HepG2 (cell line): Measurements from ENCODE around the gene KLHL17. TPM values are rescaled to one million over a fixed set of nuclear protein-coding genes. Genes with fewer than 3 reads are reported as not detected.

Source experiments
- BRD4 ChIP-seq: sonication (generic); formaldehyde crosslinking; IDR thresholded peaks from 2 replicates; pipeline ENCODE4 v1.4.0; 2020; ENCODE audit warnings: missing genetic modification reagents
- ESRRA ChIP-seq: sonication (generic); formaldehyde crosslinking; IDR thresholded peaks from 2 replicates; pipeline ENCODE4 v1.5.1; 2020; ENCODE audit warnings: mild to moderate bottlenecking, low read depth, missing genetic modification reagents
- HOXA9 ChIP-seq: sonication (generic); formaldehyde crosslinking; IDR thresholded peaks from 2 replicates; pipeline ENCODE4 v1.8.1; 2022; ENCODE audit warnings: missing genetic modification reagents, mild to moderate bottlenecking, moderate library complexity, borderline replicate concordance
- IRX3 ChIP-seq: sonication (generic); formaldehyde crosslinking; IDR thresholded peaks from 2 replicates; pipeline ENCODE4 v1.8.1; 2023; ENCODE audit warnings: mild to moderate bottlenecking, low read depth, missing genetic modification reagents, borderline replicate concordance
- MYC ChIP-seq: sonication (generic); formaldehyde crosslinking; IDR thresholded peaks from 2 replicates; pipeline ENCODE4 v1.9.0; 2021; ENCODE audit warnings: missing genetic modification reagents, borderline replicate concordance
- NFYB ChIP-seq: sonication (generic); formaldehyde crosslinking; IDR thresholded peaks from 2 replicates; pipeline ENCODE4 v1.4.0; 2020; ENCODE audit warnings: missing genetic modification reagents
- TEAD2 ChIP-seq: sonication (generic); formaldehyde crosslinking; IDR thresholded peaks from 2 replicates; pipeline ENCODE4 v1.9.0; 2021; ENCODE audit warnings: missing genetic modification reagents
- XBP1 ChIP-seq: sonication (generic); formaldehyde crosslinking; IDR thresholded peaks from 2 replicates; pipeline ENCODE4 v1.5.0; 2020; ENCODE audit warnings: missing genetic modification reagents
- ZC3H4 ChIP-seq: sonication (generic); formaldehyde crosslinking; IDR thresholded peaks from 2 replicates; pipeline ENCODE4 v1.4.0; 2020; ENCODE audit warnings: missing genetic modification reagents, borderline replicate concordance
- ZNF44 ChIP-seq: sonication (generic); formaldehyde crosslinking; IDR thresholded peaks from 2 replicates; pipeline ENCODE4 v1.5.1; 2020; ENCODE audit warnings: mild to moderate bottlenecking, missing genetic modification reagents
- polyA plus RNA-seq, 8 experiments: library from polyadenylated mRNA; depleted of rRNA in 3 of 8; stranded (reverse) in 7 of 8; unstranded in 1 of 8; fragments of >200 nt; fragmentation: Illumina TruSeq in 4 of 8; extraction: Trizol in 4 of 8; gene quantifications; 2 replicates each; pipeline versions ENCODE4 v1.2.1 to v1.2.3, GENCODE V29; 2011 to 2016; ENCODE audit warnings: low read depth in 4 of 8, missing spikeins in 1 of 8, mixed read lengths in 1 of 8; ENCODE audit not compliant: insufficient read depth in 1 of 8
- total RNA-seq, 5 experiments: library from RNA; depleted of rRNA; stranded (reverse); fragments of >200 nt; fragmentation: Illumina TruSeq; extraction: Trizol; gene quantifications; 2 replicates each; pipeline ENCODE4 v1.2.3, GENCODE V29; 2016; ENCODE audit warnings: low read depth in 1 of 5
- TF ChIP-seq, protein P1 (sequence below): IDR thresholded peaks from 2 replicates; pipeline ENCODE4 v1.4.0; 2020; ENCODE audit warnings: mild to moderate bottlenecking, missing genetic modification reagents
- TF ChIP-seq, protein P2 (sequence below): sonication (generic); formaldehyde crosslinking; IDR thresholded peaks from 2 replicates; pipeline ENCODE4 v1.4.0; 2020; ENCODE audit warnings: missing genetic modification reagents, borderline replicate concordance
- TF ChIP-seq, protein P3 (sequence below): sonication (generic); formaldehyde crosslinking; IDR thresholded peaks from 2 replicates; pipeline ENCODE4 v1.5.0; 2020; ENCODE audit warnings: mild to moderate bottlenecking, missing genetic modification reagents, moderate library complexity
- TF ChIP-seq, protein P4 (sequence below): sonication (generic); formaldehyde crosslinking; IDR thresholded peaks from 2 replicates; pipeline ENCODE4 v1.4.0; 2020; ENCODE audit warnings: missing genetic modification reagents
- TF ChIP-seq, protein P5 (sequence below): sonication (generic); formaldehyde crosslinking; IDR thresholded peaks from 2 replicates; pipeline ENCODE4 v1.5.0; 2020; ENCODE audit warnings: missing genetic modification reagents

Gene KLHL17
- total and polyA plus RNA-seq, 2 of the 13 experiments (the other 11 are each of a cell fraction or from before 2014, with no cell fraction given), result 9.3 to 24.7 TPM

DNA sequence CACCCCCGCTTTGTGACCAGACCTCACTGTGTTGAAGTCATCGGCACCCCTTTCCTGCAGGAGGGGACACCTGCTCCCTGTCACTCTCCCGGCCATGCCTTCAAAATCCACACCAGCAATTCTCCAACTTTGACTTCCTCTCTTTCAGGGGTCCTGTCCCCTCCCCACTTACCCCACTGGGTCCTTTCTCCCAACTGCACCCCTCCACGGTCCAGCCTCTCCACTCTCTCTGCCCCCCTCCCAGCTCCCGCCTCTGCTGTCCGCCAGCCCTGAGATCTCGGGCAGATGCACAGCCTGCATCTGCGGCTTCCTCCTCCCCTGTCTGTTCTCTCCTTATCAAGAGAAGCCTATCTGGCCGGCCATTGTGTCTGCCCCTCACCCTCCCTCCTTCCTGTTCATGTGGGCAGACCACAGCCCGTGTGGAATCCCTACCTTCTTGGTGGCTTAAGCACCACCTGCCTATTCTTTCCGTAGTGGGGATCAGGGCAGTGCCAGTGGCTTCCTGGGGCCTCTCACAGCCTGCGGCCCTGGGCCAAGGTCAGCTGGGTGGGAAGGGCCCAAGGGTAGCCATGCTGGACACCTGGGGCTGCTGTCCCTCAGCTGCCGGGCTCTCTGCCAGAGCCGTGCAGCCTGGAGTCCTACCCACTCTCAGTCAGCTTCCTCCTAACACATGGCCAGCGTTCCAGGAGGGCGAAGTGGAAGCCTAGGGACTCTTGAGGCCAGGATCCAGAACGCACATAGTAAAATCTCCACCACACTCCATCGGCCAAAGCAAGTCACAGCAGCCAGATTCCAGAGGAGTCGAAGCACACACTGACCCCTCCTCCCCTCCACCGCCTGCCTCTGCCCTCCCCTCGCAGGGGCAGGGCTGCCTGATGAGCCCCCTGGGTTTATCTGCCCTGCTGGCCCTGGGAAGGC, 44.7 kb downstream of the KLHL17 start (continued):
- TF ChIP-seq HOXA9 (CRISPR knock-in tag) (no peak), MYC (CRISPR knock-in tag) (peak; percentile 53; the same call in 1 of the 2 replicates), XBP1 (CRISPR knock-in tag) (no peak), BRD4 (CRISPR knock-in tag) (no peak), NFYB (no peak), TEAD2 (CRISPR knock-in tag) (no peak), IRX3 (CRISPR knock-in tag) (no peak), ESRRA (CRISPR knock-in tag) (no peak), ZNF44 (CRISPR knock-in tag) (no peak), ZC3H4 (CRISPR knock-in tag) (no peak)
- TF ChIP-seq, protein P1, sequence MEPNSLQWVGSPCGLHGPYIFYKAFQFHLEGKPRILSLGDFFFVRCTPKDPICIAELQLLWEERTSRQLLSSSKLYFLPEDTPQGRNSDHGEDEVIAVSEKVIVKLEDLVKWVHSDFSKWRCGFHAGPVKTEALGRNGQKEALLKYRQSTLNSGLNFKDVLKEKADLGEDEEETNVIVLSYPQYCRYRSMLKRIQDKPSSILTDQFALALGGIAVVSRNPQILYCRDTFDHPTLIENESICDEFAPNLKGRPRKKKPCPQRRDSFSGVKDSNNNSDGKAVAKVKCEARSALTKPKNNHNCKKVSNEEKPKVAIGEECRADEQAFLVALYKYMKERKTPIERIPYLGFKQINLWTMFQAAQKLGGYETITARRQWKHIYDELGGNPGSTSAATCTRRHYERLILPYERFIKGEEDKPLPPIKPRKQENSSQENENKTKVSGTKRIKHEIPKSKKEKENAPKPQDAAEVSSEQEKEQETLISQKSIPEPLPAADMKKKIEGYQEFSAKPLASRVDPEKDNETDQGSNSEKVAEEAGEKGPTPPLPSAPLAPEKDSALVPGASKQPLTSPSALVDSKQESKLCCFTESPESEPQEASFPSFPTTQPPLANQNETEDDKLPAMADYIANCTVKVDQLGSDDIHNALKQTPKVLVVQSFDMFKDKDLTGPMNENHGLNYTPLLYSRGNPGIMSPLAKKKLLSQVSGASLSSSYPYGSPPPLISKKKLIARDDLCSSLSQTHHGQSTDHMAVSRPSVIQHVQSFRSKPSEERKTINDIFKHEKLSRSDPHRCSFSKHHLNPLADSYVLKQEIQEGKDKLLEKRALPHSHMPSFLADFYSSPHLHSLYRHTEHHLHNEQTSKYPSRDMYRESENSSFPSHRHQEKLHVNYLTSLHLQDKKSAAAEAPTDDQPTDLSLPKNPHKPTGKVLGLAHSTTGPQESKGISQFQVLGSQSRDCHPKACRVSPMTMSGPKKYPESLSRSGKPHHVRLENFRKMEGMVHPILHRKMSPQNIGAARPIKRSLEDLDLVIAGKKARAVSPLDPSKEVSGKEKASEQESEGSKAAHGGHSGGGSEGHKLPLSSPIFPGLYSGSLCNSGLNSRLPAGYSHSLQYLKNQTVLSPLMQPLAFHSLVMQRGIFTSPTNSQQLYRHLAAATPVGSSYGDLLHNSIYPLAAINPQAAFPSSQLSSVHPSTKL, result peak; percentile 38; the same call in 1 of the 2 replicates
- TF ChIP-seq, protein P2, sequence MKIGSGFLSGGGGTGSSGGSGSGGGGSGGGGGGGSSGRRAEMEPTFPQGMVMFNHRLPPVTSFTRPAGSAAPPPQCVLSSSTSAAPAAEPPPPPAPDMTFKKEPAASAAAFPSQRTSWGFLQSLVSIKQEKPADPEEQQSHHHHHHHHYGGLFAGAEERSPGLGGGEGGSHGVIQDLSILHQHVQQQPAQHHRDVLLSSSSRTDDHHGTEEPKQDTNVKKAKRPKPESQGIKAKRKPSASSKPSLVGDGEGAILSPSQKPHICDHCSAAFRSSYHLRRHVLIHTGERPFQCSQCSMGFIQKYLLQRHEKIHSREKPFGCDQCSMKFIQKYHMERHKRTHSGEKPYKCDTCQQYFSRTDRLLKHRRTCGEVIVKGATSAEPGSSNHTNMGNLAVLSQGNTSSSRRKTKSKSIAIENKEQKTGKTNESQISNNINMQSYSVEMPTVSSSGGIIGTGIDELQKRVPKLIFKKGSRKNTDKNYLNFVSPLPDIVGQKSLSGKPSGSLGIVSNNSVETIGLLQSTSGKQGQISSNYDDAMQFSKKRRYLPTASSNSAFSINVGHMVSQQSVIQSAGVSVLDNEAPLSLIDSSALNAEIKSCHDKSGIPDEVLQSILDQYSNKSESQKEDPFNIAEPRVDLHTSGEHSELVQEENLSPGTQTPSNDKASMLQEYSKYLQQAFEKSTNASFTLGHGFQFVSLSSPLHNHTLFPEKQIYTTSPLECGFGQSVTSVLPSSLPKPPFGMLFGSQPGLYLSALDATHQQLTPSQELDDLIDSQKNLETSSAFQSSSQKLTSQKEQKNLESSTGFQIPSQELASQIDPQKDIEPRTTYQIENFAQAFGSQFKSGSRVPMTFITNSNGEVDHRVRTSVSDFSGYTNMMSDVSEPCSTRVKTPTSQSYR (CRISPR knock-in tag), result no peak
- TF ChIP-seq, protein P3, sequence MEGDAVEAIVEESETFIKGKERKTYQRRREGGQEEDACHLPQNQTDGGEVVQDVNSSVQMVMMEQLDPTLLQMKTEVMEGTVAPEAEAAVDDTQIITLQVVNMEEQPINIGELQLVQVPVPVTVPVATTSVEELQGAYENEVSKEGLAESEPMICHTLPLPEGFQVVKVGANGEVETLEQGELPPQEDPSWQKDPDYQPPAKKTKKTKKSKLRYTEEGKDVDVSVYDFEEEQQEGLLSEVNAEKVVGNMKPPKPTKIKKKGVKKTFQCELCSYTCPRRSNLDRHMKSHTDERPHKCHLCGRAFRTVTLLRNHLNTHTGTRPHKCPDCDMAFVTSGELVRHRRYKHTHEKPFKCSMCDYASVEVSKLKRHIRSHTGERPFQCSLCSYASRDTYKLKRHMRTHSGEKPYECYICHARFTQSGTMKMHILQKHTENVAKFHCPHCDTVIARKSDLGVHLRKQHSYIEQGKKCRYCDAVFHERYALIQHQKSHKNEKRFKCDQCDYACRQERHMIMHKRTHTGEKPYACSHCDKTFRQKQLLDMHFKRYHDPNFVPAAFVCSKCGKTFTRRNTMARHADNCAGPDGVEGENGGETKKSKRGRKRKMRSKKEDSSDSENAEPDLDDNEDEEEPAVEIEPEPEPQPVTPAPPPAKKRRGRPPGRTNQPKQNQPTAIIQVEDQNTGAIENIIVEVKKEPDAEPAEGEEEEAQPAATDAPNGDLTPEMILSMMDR (CRISPR knock-in tag), result no peak; the same call in 1 of the 2 replicates
- TF ChIP-seq, protein P4, sequence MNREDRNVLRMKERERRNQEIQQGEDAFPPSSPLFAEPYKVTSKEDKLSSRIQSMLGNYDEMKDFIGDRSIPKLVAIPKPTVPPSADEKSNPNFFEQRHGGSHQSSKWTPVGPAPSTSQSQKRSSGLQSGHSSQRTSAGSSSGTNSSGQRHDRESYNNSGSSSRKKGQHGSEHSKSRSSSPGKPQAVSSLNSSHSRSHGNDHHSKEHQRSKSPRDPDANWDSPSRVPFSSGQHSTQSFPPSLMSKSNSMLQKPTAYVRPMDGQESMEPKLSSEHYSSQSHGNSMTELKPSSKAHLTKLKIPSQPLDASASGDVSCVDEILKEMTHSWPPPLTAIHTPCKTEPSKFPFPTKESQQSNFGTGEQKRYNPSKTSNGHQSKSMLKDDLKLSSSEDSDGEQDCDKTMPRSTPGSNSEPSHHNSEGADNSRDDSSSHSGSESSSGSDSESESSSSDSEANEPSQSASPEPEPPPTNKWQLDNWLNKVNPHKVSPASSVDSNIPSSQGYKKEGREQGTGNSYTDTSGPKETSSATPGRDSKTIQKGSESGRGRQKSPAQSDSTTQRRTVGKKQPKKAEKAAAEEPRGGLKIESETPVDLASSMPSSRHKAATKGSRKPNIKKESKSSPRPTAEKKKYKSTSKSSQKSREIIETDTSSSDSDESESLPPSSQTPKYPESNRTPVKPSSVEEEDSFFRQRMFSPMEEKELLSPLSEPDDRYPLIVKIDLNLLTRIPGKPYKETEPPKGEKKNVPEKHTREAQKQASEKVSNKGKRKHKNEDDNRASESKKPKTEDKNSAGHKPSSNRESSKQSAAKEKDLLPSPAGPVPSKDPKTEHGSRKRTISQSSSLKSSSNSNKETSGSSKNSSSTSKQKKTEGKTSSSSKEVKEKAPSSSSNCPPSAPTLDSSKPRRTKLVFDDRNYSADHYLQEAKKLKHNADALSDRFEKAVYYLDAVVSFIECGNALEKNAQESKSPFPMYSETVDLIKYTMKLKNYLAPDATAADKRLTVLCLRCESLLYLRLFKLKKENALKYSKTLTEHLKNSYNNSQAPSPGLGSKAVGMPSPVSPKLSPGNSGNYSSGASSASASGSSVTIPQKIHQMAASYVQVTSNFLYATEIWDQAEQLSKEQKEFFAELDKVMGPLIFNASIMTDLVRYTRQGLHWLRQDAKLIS (CRISPR knock-in tag), result no peak
- TF ChIP-seq, protein P5, sequence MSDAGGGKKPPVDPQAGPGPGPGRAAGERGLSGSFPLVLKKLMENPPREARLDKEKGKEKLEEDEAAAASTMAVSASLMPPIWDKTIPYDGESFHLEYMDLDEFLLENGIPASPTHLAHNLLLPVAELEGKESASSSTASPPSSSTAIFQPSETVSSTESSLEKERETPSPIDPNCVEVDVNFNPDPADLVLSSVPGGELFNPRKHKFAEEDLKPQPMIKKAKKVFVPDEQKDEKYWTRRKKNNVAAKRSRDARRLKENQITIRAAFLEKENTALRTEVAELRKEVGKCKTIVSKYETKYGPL (CRISPR knock-in tag), result no peak
